ENCODE measurements around the gene FBF1.

DNA sequence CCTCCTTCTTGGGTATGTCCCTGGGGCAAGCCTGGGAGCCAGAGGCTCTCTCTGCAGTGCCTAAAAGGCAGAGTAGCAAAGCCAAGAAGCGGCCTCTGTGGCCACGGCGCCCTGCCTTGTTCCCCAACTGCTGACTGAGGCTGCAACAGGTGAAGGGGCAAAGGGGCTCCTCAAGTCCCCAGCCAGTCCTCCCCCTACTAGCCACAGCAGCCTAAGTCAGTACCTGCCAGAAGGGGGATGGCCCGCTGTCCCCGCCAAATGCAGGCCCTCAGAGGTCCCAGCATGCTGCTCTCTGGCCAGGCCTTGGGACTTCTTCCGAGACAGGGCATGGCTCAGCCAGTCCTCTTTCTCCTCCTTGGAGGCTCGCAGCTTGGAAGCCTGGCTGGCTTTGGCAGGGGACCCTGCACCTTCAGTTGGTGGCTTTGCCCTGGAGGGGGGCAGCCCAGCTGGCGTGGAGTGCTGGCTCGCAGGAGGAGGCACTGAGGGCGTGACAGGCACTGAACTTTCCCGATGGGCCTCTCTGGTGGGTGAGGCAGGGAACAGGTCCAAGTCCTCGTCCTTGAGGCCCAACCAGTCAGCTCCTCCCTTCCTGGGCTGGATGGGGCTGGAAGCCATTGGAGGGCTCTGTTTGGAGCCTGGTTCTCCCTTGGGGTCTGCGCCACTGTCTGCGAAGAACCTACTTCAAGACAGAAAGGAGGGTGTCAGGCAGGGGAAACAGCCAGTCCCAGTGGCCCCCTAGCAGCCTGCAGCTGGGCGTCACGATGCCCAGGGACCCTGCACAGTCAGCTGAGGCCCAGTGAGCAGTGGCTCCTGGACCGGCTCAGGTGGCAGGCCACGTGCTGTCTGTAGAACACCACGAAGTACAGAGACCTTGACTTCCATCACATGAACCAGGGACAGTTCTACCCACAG, 17.6 kb downstream of the FBF1 start:
- TF ChIP-seq EZH2phosphoT487 (IDR thresholded peaks at IDR 0.05; ENCODE audit: borderline replicate concordance, low read length) = no peak
- TF ChIP-seq, protein P1, sequence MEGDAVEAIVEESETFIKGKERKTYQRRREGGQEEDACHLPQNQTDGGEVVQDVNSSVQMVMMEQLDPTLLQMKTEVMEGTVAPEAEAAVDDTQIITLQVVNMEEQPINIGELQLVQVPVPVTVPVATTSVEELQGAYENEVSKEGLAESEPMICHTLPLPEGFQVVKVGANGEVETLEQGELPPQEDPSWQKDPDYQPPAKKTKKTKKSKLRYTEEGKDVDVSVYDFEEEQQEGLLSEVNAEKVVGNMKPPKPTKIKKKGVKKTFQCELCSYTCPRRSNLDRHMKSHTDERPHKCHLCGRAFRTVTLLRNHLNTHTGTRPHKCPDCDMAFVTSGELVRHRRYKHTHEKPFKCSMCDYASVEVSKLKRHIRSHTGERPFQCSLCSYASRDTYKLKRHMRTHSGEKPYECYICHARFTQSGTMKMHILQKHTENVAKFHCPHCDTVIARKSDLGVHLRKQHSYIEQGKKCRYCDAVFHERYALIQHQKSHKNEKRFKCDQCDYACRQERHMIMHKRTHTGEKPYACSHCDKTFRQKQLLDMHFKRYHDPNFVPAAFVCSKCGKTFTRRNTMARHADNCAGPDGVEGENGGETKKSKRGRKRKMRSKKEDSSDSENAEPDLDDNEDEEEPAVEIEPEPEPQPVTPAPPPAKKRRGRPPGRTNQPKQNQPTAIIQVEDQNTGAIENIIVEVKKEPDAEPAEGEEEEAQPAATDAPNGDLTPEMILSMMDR (IDR thresholded peaks at IDR 0.05; ENCODE audit: low read depth, low read length, poor library complexity, severe bottlenecking) = no peak
